Type B pancreatic cell (in vitro differentiated cells): Measurements from ENCODE around the gene TMEM79. TPM values are rescaled to one million over a fixed set of nuclear protein-coding genes. Genes with fewer than 3 reads are reported as not detected.

Source experiments
- DNase-seq: peaks from one replicate; pipeline ENCODE4 v3.0.0; 2021; ENCODE audit warnings: mixed read lengths; ENCODE audit not compliant: unreplicated experiment; ENCODE audit errors: extremely low spot score
- H3K27ac Mint-ChIP-seq: 2 replicates; pipeline ENCODE4 v1.8.0; 2021; ENCODE audit warnings: mild to moderate bottlenecking, mixed read lengths
- H3K27me3 Mint-ChIP-seq: 2 replicates; pipeline ENCODE4 v1.8.0; 2021; ENCODE audit warnings: mixed read lengths
- H3K36me3 Mint-ChIP-seq: 2 replicates; pipeline ENCODE4 v1.8.0; 2021; ENCODE audit warnings: mixed read lengths
- H3K4me1 Mint-ChIP-seq: one replicate; pipeline ENCODE4 v1.8.0; 2021; ENCODE audit warnings: mixed read lengths; ENCODE audit not compliant: unreplicated experiment
- H3K4me3 Mint-ChIP-seq: 2 replicates; pipeline ENCODE4 v1.8.0; 2021; ENCODE audit warnings: mild to moderate bottlenecking, mixed read lengths
- H3K9me3 Mint-ChIP-seq: 2 replicates; pipeline ENCODE4 v1.8.0; 2021; ENCODE audit warnings: mixed read lengths
- total RNA-seq: library from RNA; stranded (reverse); gene quantifications from 2 replicates; pipeline ENCODE4 v1.2.1, GENCODE V29; 2021; ENCODE audit warnings: low replicate concordance
- TF ChIP-seq, protein P1 (sequence below): fragments of 200-600 bp; sonication (generic); conservative IDR thresholded peaks from 2 replicates; pipeline ENCODE4 v1.5.0; 2021; ENCODE audit warnings: antibody characterized with exemption, mild to moderate bottlenecking

Gene TMEM79
- total RNA-seq, 1 donor from 2014 or later, result 18.1 TPM

DNA sequence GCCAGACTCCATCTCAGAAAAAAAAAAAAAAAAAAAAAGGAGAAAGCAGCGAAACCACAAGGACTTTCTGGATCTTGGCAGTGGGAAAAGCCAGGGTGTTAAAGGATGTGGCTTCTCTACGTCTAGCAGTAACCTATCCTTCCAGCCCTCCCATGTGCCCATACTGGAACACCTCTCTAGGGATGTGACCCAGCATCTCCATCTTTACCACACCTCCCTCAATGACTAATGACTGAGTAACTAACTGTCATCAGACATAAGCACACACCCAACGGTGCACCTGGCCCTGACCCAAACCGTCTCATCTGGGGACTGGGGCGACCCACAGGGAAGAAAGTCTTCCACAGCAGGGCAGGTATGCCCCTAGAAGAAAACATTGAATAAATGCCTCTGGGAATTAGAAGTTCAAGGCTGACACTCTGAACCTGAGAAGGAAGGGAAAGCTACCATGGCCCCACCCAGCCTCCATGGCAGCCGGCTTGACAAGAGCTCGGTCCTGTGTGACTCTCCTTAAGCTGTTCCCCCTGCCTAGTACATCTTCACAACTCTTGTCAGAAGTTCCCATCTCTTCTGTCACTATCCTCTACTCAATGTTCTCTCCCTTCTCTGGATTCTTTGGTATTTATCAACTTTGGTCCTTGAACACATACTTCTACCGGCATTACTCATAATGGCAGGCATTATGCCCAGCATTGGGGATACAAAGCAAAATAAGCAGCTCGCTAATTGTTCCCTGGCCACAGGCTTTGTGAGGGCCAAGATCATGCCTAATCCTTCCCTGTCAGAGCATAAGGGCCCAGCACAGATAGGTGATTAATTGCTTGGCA, 21.5 kb upstream of the TMEM79 start:
- Mint-ChIP-seq H3K27me3 (no peaks in the 10 kb centered on the region), H3K27ac (no peak overlapping the region), H3K4me3 (no peak overlapping the region), H3K36me3 (peaks cover 45% of the 10 kb centered on the region), H3K4me1 (no peaks in the 10 kb centered on the region), H3K9me3 (no peaks in the 10 kb centered on the region)
- no peak for DNase-seq
- TF ChIP-seq, protein P1, sequence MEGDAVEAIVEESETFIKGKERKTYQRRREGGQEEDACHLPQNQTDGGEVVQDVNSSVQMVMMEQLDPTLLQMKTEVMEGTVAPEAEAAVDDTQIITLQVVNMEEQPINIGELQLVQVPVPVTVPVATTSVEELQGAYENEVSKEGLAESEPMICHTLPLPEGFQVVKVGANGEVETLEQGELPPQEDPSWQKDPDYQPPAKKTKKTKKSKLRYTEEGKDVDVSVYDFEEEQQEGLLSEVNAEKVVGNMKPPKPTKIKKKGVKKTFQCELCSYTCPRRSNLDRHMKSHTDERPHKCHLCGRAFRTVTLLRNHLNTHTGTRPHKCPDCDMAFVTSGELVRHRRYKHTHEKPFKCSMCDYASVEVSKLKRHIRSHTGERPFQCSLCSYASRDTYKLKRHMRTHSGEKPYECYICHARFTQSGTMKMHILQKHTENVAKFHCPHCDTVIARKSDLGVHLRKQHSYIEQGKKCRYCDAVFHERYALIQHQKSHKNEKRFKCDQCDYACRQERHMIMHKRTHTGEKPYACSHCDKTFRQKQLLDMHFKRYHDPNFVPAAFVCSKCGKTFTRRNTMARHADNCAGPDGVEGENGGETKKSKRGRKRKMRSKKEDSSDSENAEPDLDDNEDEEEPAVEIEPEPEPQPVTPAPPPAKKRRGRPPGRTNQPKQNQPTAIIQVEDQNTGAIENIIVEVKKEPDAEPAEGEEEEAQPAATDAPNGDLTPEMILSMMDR, result no peak

DNA sequence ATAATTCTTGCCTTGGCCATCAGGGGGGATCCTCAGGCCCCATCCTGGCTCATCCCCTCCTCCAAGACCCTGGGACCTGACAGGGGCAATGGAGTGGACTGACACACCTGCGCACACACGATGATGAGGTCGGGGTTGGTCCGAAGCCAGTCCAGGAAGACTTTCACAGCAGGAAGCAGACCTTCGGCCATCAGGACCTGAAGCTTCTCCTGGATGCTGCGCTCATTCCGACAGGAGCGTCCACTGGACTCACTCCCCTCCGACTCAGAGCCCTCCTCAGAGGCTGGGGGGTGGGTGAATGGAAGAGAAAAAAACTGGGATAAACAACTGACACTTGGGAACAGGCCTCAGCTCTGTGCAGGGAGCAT, 20.9 kb upstream of the TMEM79 start:
- Mint-ChIP-seq H3K9me3 (no peaks in the 10 kb centered on the region), H3K27ac (no peak overlapping the region), H3K4me3 (no peak overlapping the region), H3K36me3 (peaks cover 45% of the 10 kb centered on the region), H3K27me3 (no peaks in the 10 kb centered on the region), H3K4me1 (no peaks in the 10 kb centered on the region)
- TF ChIP-seq, protein P1, result no peak
- DNase-seq, result no peak

DNA sequence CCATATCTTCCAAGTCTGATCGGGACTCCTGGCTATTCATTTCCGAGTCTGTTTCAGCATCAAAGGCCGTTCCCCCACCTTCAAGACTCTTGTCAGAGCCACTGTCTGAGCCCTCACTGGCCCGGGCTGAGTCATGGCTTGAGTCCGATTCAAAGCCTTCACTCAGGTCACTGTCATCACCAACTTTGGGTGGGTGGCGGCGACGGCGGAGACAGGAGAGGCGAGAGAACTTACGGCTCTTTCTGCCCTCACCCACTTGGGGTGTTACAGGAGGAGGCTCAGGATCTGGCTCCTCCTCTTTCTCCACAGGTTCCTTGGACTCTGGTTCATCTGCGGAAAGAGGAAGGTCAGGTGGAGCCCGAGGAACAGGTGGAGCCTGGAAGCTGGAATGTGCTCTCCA, 18.1 kb upstream of the TMEM79 start:
- Mint-ChIP-seq H3K4me3 (no peak overlapping the region), H3K27ac (no peak overlapping the region), H3K9me3 (no peaks in the 10 kb centered on the region), H3K4me1 (no peaks in the 10 kb centered on the region), H3K27me3 (no peaks in the 10 kb centered on the region), H3K36me3 (peaks cover 40% of the 10 kb centered on the region)
- TF ChIP-seq, protein P1, result no peak
- no peak for DNase-seq

DNA sequence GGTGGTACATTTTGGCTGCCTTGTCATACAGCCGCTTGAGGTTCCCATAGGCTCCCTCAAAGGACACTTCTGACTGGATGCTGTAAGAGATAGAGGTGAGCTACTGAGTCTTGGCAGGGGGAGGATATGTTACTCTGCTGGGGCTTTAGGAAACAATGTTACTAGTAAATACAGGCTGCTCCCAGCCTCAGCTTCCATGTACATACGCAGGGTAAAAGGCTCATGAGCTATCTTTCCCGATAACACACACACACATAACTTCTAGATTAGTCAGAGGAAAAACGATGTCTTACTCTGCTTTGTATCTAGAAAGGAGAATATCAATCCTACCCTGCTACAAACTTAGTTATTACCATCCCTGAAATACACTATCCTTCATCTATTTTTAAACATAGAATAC, 15.8 kb upstream of the TMEM79 start:
- no peak for DNase-seq
- no peak overlapping the region for H3K27ac Mint-ChIP-seq
- H3K27me3 Mint-ChIP-seq, result no peaks in the 10 kb centered on the region
- H3K4me1 Mint-ChIP-seq, result no peaks in the 10 kb centered on the region
- H3K36me3 Mint-ChIP-seq, result peaks cover 42% of the 10 kb centered on the region
- TF ChIP-seq, protein P1, result no peak
- H3K9me3 Mint-ChIP-seq, result no peaks in the 10 kb centered on the region
- H3K4me3 Mint-ChIP-seq, result no peak overlapping the region

DNA sequence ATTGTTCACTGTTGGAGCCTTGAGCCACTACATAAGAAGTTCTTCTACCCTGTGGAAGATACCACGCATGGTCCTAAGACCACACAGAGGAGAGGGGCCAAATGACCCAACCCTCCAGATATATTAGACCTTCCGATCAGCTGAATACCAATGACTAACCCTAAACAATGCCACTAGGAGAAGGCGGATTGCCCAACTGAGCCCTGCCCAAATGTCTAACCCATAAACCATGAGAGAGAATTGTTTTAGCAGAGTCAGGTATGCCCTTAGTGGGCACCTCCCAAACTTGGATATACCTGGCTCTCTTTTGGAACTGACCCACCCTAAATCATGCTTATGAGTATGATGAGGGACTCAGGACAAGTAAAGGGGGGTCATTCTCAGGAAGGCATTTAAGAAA, 13.8 kb upstream of the TMEM79 start:
- Mint-ChIP-seq H3K4me1 (no peaks in the 10 kb centered on the region), H3K9me3 (no peaks in the 10 kb centered on the region), H3K4me3 (no peak overlapping the region), H3K27me3 (no peaks in the 10 kb centered on the region), H3K36me3 (peaks cover 43% of the 10 kb centered on the region), H3K27ac (no peak overlapping the region)
- TF ChIP-seq, protein P1, result no peak
- no peak for DNase-seq
